ENCODE measurements around the gene TPCN2. TPM values are rescaled to one million over a fixed set of nuclear protein-coding genes. Genes with fewer than 3 reads are reported as not detected.
A peak's percentile ranks its signal among the peaks of the same experiment; 100 is the strongest.

The TPCN2 gene
- total RNA-seq, 1 experiment from 2014 or later = 28.9 TPM

DNA sequence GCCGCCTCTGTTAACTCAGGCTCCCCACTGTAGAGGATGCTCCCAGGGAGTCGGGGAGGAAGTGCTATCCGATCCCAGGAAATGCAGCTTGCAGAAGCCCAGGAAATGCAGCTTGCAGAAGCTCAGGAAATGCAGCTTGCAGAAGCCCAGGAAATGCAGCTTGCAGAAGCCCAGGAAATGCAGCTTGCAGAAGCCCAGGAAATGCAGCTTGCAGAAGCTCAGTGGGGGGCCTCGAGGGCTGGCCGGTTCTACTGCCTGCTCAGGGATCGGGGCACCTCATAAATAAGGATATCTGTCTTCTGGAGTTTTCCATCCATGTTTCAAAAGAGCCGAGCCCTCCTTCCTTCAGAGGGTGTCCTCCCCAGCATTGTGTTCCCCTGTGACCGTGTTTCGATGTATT is 81.9 kb downstream of the TPCN2 start:
- Histone ChIP-seq H3K9me3 (ENCODE audit: low read depth, low read length, poor library complexity, severe bottlenecking) (peaks cover 29% of the 10 kb centered on the region), H3K4me1 (ENCODE audit: insufficient read depth, low read length, poor library complexity, severe bottlenecking) (peaks cover 28% of the 10 kb centered on the region), H3K4me3 (ENCODE audit: low read depth, low read length, poor library complexity, severe bottlenecking) (no peak overlapping the region), H3K27me3 (replicated peaks; ENCODE audit: insufficient read depth, low read depth, low read length, poor library complexity) (no peaks in the 10 kb centered on the region), H3K27ac (ENCODE audit: low read depth, low read length, poor library complexity, severe bottlenecking) (peak overlapping the region; percentile 91), H3K36me3 (ENCODE audit: insufficient read depth, low read length, poor library complexity, severe bottlenecking) (peaks cover 4% of the 10 kb centered on the region)
- no peak for TF ChIP-seq EZH2 (IDR thresholded peaks at IDR 0.05; ENCODE audit: borderline replicate concordance, low read depth, low read length, poor library complexity, severe bottlenecking)
- TF ChIP-seq, protein P1, sequence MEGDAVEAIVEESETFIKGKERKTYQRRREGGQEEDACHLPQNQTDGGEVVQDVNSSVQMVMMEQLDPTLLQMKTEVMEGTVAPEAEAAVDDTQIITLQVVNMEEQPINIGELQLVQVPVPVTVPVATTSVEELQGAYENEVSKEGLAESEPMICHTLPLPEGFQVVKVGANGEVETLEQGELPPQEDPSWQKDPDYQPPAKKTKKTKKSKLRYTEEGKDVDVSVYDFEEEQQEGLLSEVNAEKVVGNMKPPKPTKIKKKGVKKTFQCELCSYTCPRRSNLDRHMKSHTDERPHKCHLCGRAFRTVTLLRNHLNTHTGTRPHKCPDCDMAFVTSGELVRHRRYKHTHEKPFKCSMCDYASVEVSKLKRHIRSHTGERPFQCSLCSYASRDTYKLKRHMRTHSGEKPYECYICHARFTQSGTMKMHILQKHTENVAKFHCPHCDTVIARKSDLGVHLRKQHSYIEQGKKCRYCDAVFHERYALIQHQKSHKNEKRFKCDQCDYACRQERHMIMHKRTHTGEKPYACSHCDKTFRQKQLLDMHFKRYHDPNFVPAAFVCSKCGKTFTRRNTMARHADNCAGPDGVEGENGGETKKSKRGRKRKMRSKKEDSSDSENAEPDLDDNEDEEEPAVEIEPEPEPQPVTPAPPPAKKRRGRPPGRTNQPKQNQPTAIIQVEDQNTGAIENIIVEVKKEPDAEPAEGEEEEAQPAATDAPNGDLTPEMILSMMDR (conservative IDR thresholded peaks at IDR 0.05; ENCODE audit: low read depth, low read length) = no peak
- intact Hi-C loops (cut with micrococcal nuclease; ENCODE audit: unreplicated experiment) = loop anchor here (2.0 to 5.0 kb wide), 2 partner anchors 77 to 166 kb away; no protein-coding TSS in a partner anchor
- POLR2A ChIA-PET (ENCODE audit: low non-redundant PET) = no interaction called here
- BruUV-seq (replicated peaks) = no TSS peak
- CTCF ChIA-PET = interaction anchor here (0.7 to 1.6 kb wide), 9 partner anchors 16 to 490 kb away, joined by 3 to 10 read pairs (median 5); no protein-coding TSS in a partner anchor
- DNase-seq (ENCODE audit: low spot score) = peak; percentile 88

DNA sequence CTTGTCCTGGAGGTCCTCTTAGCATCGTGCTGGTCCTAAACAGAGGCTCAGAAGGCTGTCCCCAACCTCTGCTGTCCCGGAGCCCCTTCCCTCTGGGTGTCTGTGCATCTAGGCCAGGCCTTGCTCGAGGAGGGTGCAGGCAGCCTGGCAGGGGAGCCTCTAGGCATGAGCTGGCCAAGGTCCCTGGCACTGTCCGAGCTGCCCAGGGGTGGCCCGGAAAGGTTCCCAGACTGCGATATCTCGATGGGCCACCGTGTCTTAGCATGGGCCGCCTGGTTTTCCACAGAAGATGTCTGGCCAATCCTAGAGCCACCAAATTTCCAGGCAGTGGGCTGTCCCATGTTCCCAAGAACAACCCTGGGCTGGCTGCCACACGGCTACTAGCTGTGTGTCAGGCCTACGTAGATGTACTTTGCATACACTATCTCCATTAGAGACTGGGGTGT is 82.4 kb downstream of the TPCN2 start:
- H3K4me1 ChIP-seq (ENCODE audit: insufficient read depth, low read length, poor library complexity, severe bottlenecking) = peaks cover 28% of the 10 kb centered on the region
- H3K27me3 ChIP-seq (replicated peaks; ENCODE audit: insufficient read depth, low read depth, low read length, poor library complexity) = no peaks in the 10 kb centered on the region
- DNase-seq (ENCODE audit: low spot score) = peak; percentile 73
- peaks cover 29% of the 10 kb centered on the region for H3K9me3 ChIP-seq (ENCODE audit: low read depth, low read length, poor library complexity, severe bottlenecking)
- H3K36me3 ChIP-seq (ENCODE audit: insufficient read depth, low read length, poor library complexity, severe bottlenecking) = peaks cover 4% of the 10 kb centered on the region
- BruUV-seq (replicated peaks) = no TSS peak
- ChIA-PET CTCF (interaction anchor here (0.6 to 1.6 kb wide), 13 partner anchors 15 to 576 kb away, joined by 3 to 10 read pairs (median 4); no protein-coding TSS in a partner anchor), POLR2A (ENCODE audit: low non-redundant PET) (interaction anchor here (0.6 kb wide), 1 partner anchor 206 kb away, joined by 3 read pairs; no protein-coding TSS in a partner anchor)
- TF ChIP-seq EZH2 (IDR thresholded peaks at IDR 0.05; ENCODE audit: borderline replicate concordance, low read depth, low read length, poor library complexity, severe bottlenecking) = no peak
- TF ChIP-seq, protein P1 (conservative IDR thresholded peaks at IDR 0.05; ENCODE audit: low read depth, low read length) = no peak
- intact Hi-C loops (cut with micrococcal nuclease; ENCODE audit: unreplicated experiment) = loop anchor here (2.0 to 5.0 kb wide), 2 partner anchors 76 to 166 kb away; no protein-coding TSS in a partner anchor
- H3K4me3 ChIP-seq (ENCODE audit: low read depth, low read length, poor library complexity, severe bottlenecking) = no peak overlapping the region
- H3K27ac ChIP-seq (ENCODE audit: low read depth, low read length, poor library complexity, severe bottlenecking) = peak overlapping the region; percentile 91

- TF ChIP-seq EZH2 (IDR thresholded peaks at IDR 0.05; ENCODE audit: borderline replicate concordance, low read depth, low read length, poor library complexity, severe bottlenecking) = no peak
- TF ChIP-seq, protein P1 (conservative IDR thresholded peaks at IDR 0.05; ENCODE audit: low read depth, low read length) = peak; percentile 97
- H3K36me3 ChIP-seq (ENCODE audit: insufficient read depth, low read length, poor library complexity, severe bottlenecking) = peaks cover 4% of the 10 kb centered on the region
- ChIA-PET CTCF (interaction anchor here (0.6 to 1.6 kb wide), 17 partner anchors 8 to 576 kb away, joined by 3 to 10 read pairs (median 4); no protein-coding TSS in a partner anchor), POLR2A (ENCODE audit: low non-redundant PET) (interaction anchor here (0.6 kb wide), 1 partner anchor 207 kb away, joined by 3 read pairs; no protein-coding TSS in a partner anchor)
- H3K9me3 ChIP-seq (ENCODE audit: low read depth, low read length, poor library complexity, severe bottlenecking) = peaks cover 29% of the 10 kb centered on the region
- BruUV-seq (replicated peaks) = no TSS peak
- intact Hi-C loops (cut with micrococcal nuclease; ENCODE audit: unreplicated experiment) = loop anchor here (2.0 to 5.0 kb wide), 2 partner anchors 76 to 165 kb away; no protein-coding TSS in a partner anchor
- DNase-seq (ENCODE audit: low spot score) = peak; percentile 88
- no peak overlapping the region for H3K4me3 ChIP-seq (ENCODE audit: low read depth, low read length, poor library complexity, severe bottlenecking)
- H3K27ac ChIP-seq (ENCODE audit: low read depth, low read length, poor library complexity, severe bottlenecking) = peak overlapping the region; percentile 91
- peaks cover 28% of the 10 kb centered on the region for H3K4me1 ChIP-seq (ENCODE audit: insufficient read depth, low read length, poor library complexity, severe bottlenecking)
- H3K27me3 ChIP-seq (replicated peaks; ENCODE audit: insufficient read depth, low read depth, low read length, poor library complexity) = no peaks in the 10 kb centered on the region
Observed at GRCh38 chr11:69131644-69132300, 83.0 kb downstream of the TPCN2 start.

Data from A673 (cell line).